Endothelial cell of umbilical vein (primary cell): ENCODE measurements around the gene ZNF316. TPM values are rescaled to one million over a fixed set of nuclear protein-coding genes. Genes with fewer than 3 reads are reported as not detected.

Experiments used
- BruUV-seq: library from RNA; stranded (reverse); fragments of 400-500 nt; replicated peaks from 2 replicates; lab custom pipeline; 2021; lab: Mats Ljungman, UMichigan
- CTCF ChIA-PET: fragments of 300-600, 350-600 bp; sonication (Branson Sonifier 250); formaldehyde crosslinking; loops from one replicate; lab custom pipeline; 2021; ENCODE audit warnings: antibody characterized with exemption, inconsistent platforms; lab: Charles Lee
- POLR2A ChIA-PET: fragments of 300-600, 350-600 bp; sonication (Branson Sonifier 250); formaldehyde crosslinking; loops from one replicate; lab custom pipeline; 2021; ENCODE audit warnings: antibody characterized with exemption, inconsistent platforms; lab: Charles Lee
- DNase-seq: peaks from one replicate; pipeline ENCODE4 v3.0.0-alpha.2; 2011; ENCODE audit warnings: low read depth, low spot score
- FAIRE-seq: peaks from 2 replicates; lab custom pipeline; 2011; peaks lifted over from hg19 to GRCh38; lab: Jason Lieb, UNC
- H2AFZ ChIP-seq: 2 replicates; pipeline ENCODE4 v1.6.0; 2012; ENCODE audit warnings: low read depth, low read length, control low read depth, inconsistent platforms
- H3K27ac ChIP-seq: 2 replicates; pipeline ENCODE4 v1.5.1; 2011; ENCODE audit warnings: low read depth, mild to moderate bottlenecking, control low read depth, low read length, moderate library complexity; ENCODE audit not compliant: insufficient read depth
- H3K27me3 ChIP-seq, 2 experiments: 2 replicates each; pipeline versions ENCODE4 v1.6.0 to v1.6.1; 2011; ENCODE audit warnings: low read length in 2 of 2, mixed read lengths in 1 of 2; ENCODE audit not compliant: control insufficient read depth in 2 of 2, insufficient read depth in 2 of 2
- H3K36me3 ChIP-seq, 2 experiments: 2 replicates in 1 of 2; 3 replicates in 1 of 2; pipeline ENCODE4 v1.5.1; 2011; ENCODE audit warnings: low read length in 2 of 2, mild to moderate bottlenecking in 1 of 2, moderate library complexity in 1 of 2; ENCODE audit not compliant: control insufficient read depth in 2 of 2, insufficient read depth in 2 of 2; ENCODE audit errors: extremely low read depth in 1 of 2
- H3K4me1 ChIP-seq: 3 replicates; pipeline ENCODE4 v1.5.1; 2011; ENCODE audit warnings: mild to moderate bottlenecking, low read length; ENCODE audit not compliant: control insufficient read depth, insufficient read depth; ENCODE audit errors: extremely low read depth
- H3K4me2 ChIP-seq: 2 replicates; pipeline ENCODE4 v1.6.1; 2011; ENCODE audit warnings: low read length, control low read depth, mixed read lengths; ENCODE audit not compliant: insufficient read depth
- H3K4me3 ChIP-seq, 3 experiments: fragments of 200-600 bp in 1 of 3; sonication (generic), shearing (Covaris generic) in 1 of 3; replicated peaks in 1 of 3; 2 replicates each; pipeline ENCODE4 v1.5.1; 2011 to 2016; ENCODE audit warnings: control low read depth in 3 of 3, low read length in 3 of 3, mild to moderate bottlenecking in 2 of 3, inconsistent platforms in 1 of 3, low read depth in 1 of 3, moderate library complexity in 1 of 3; ENCODE audit not compliant: insufficient read depth in 1 of 3
- H3K79me2 ChIP-seq: 2 replicates; pipeline ENCODE4 v1.6.0; 2012; ENCODE audit warnings: low read length, inconsistent platforms; ENCODE audit not compliant: control insufficient read depth, insufficient read depth
- H3K9ac ChIP-seq: replicated peaks from 2 replicates; pipeline ENCODE3; 2011; ENCODE audit warnings: low read length, control low read depth; ENCODE audit not compliant: insufficient read depth; ENCODE audit errors: extremely low read depth
- H3K9me1 ChIP-seq: replicated peaks from 3 replicates; pipeline ENCODE4 v1.6.0; 2011; ENCODE audit warnings: mild to moderate bottlenecking, low read length; ENCODE audit not compliant: control insufficient read depth, insufficient read depth; ENCODE audit errors: extremely low read depth
- H3K9me3 ChIP-seq: replicated peaks from 2 replicates; pipeline ENCODE4 v1.5.1; 2012; ENCODE audit warnings: low read length, inconsistent platforms; ENCODE audit not compliant: control insufficient read depth, insufficient read depth
- H4K20me1 ChIP-seq: replicated peaks from 2 replicates; pipeline ENCODE3; 2011; ENCODE audit warnings: mild to moderate bottlenecking, low read length; ENCODE audit not compliant: control insufficient read depth, insufficient read depth; ENCODE audit errors: extremely low read depth
- EZH2 ChIP-seq: IDR thresholded peaks from 2 replicates; pipeline ENCODE4 v1.6.1; 2012; ENCODE audit warnings: borderline replicate concordance, low read depth, mild to moderate bottlenecking, moderate library complexity, low read length, inconsistent platforms; ENCODE audit not compliant: severe bottlenecking
- FOS ChIP-seq: IDR thresholded peaks from 2 replicates; pipeline ENCODE4 v1.6.1; 2011; ENCODE audit warnings: mild to moderate bottlenecking, low read length, moderate library complexity, borderline replicate concordance; ENCODE audit not compliant: insufficient read depth
- GATA2 ChIP-seq: IDR thresholded peaks from 2 replicates; pipeline ENCODE4 v1.7.0; 2011; ENCODE audit warnings: low read depth, mild to moderate bottlenecking, moderate library complexity, mixed read lengths, low read length; ENCODE audit not compliant: insufficient read length, insufficient read depth
- JUN ChIP-seq: IDR thresholded peaks from 2 replicates; pipeline ENCODE4 v1.6.1; 2011; ENCODE audit warnings: borderline replicate concordance, low read depth; ENCODE audit not compliant: insufficient read length, insufficient read depth
- MAX ChIP-seq: IDR thresholded peaks from 2 replicates; pipeline ENCODE4 v1.6.1; 2011; ENCODE audit not compliant: insufficient read depth, insufficient read length
- MYC ChIP-seq: IDR thresholded peaks from one replicate; pipeline ENCODE4 v1.6.1; 2011; ENCODE audit warnings: mild to moderate bottlenecking, low read depth, low read length
- POLR2A ChIP-seq: IDR thresholded peaks from 2 replicates; pipeline ENCODE4 v1.6.1; 2012; ENCODE audit warnings: low read depth, mild to moderate bottlenecking, control low read depth, low read length
- POLR2AphosphoS5 ChIP-seq: IDR thresholded peaks from 2 replicates; pipeline ENCODE4 v1.6.1; 2012; ENCODE audit warnings: low read depth, mild to moderate bottlenecking, control low read depth, low read length, moderate library complexity; ENCODE audit not compliant: insufficient read depth
- dilution Hi-C: fragments of 300-500 bp; cut with MboI; formaldehyde crosslinking; loops from one replicate; pipeline ENCODE4 v1.15.0; 2019; ENCODE audit warnings: low sequenced_read_pairs; ENCODE audit not compliant: extremely low pct_ligation_motif_present
- intact Hi-C: fragments of 100-400 bp; cut with micrococcal nuclease; formaldehyde crosslinking; loops from one replicate; pipeline ENCODE4 v1.10.0; 2022
- polyA plus RNA-seq, 4 experiments: library from polyadenylated mRNA; depleted of rRNA in 3 of 4; stranded (reverse) in 3 of 4; unstranded in 1 of 4; fragments of >200 nt; gene quantifications; 2 replicates each; pipeline versions ENCODE4 v1.2.1 to v1.2.3, GENCODE V29; 2011 to 2012; ENCODE audit warnings: missing spikeins in 1 of 4
- total RNA-seq: library from RNA; stranded (reverse); gene quantifications from 2 replicates; pipeline ENCODE4 v1.2.3, GENCODE V29; 2021
- TF ChIP-seq, protein P1 (sequence below), 2 donors: IDR thresholded peaks; 1 replicate in 1 of 2; 2 replicates in 1 of 2; pipeline ENCODE4 v1.5.1; 2011; ENCODE audit warnings: low read length in 2 of 2, mild to moderate bottlenecking in 2 of 2, moderate library complexity in 2 of 2, control low read depth in 1 of 2, inconsistent platforms in 1 of 2, low read depth in 1 of 2; ENCODE audit not compliant: insufficient read depth in 1 of 2; ENCODE audit errors: extremely low read depth in 1 of 2

Gene ZNF316
- total and polyA plus RNA-seq, 2 donors (not counting 3 experiments of a cell fraction or from before 2014, with no cell fraction given): 7.7 to 23.8 TPM

DNA sequence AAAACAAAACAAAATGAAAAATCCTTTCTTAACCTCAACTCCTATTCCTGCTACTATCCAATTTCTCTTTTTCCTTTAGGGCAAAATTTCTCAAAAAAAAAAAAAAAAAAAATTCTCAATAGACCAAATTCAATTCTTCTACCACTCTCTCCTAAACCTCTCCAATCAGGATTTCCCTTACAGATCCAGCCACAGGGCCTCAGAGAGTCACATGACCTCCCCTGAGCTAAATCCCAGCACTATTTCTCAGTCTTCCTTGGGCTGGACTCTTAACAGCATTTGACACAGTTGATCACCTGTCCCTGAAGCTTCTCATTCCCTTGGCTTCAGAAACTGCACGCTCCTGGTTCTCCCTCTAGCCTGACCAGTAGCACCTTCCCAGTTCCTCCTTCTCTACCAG lies 64.7 kb downstream of the ZNF316 start:
- BruUV-seq: no TSS peak
- no peak overlapping the region for H3K9ac ChIP-seq
- no peaks in the 10 kb centered on the region for H4K20me1 ChIP-seq
- H3K9me1 ChIP-seq: no peaks in the 10 kb centered on the region
- ChIA-PET CTCF (no interaction called here), POLR2A (no interaction called here)
- dilution Hi-C loops: no loop called here
- H3K36me3 ChIP-seq: peaks cover 29 to 32% of the 10 kb centered on the region in 2 experiments
- FAIRE-seq (no peak), DNase-seq (no peak)
- H3K79me2 ChIP-seq: peaks cover 76% of the 10 kb centered on the region
- TF ChIP-seq GATA2: no peak
- TF ChIP-seq FOS: no peak
- TF ChIP-seq MYC: no peak
- no peak for TF ChIP-seq JUN
- no peak for TF ChIP-seq POLR2AphosphoS5
- no peak for TF ChIP-seq POLR2A
- TF ChIP-seq, protein P1, sequence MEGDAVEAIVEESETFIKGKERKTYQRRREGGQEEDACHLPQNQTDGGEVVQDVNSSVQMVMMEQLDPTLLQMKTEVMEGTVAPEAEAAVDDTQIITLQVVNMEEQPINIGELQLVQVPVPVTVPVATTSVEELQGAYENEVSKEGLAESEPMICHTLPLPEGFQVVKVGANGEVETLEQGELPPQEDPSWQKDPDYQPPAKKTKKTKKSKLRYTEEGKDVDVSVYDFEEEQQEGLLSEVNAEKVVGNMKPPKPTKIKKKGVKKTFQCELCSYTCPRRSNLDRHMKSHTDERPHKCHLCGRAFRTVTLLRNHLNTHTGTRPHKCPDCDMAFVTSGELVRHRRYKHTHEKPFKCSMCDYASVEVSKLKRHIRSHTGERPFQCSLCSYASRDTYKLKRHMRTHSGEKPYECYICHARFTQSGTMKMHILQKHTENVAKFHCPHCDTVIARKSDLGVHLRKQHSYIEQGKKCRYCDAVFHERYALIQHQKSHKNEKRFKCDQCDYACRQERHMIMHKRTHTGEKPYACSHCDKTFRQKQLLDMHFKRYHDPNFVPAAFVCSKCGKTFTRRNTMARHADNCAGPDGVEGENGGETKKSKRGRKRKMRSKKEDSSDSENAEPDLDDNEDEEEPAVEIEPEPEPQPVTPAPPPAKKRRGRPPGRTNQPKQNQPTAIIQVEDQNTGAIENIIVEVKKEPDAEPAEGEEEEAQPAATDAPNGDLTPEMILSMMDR (IDR thresholded peaks at IDR 0.05; ENCODE audit: extremely low read depth in 1 of 2, insufficient read depth in 1 of 2, low read depth in 1 of 2, low read length in 2 of 2): no peak
- TF ChIP-seq EZH2: no peak
- no peak for TF ChIP-seq MAX
- H3K4me3 ChIP-seq: no peak overlapping the region
- H3K27me3 ChIP-seq: no peaks in the 10 kb centered on the region
- no peaks in the 10 kb centered on the region for H3K9me3 ChIP-seq
- no peak overlapping the region for H3K27ac ChIP-seq
- peaks cover 7% of the 10 kb centered on the region for H3K4me1 ChIP-seq
- H3K4me2 ChIP-seq: no peak overlapping the region
- H2AFZ ChIP-seq: no peak overlapping the region
- intact Hi-C loops: no loop called here

Other genes starting within 250 kb of the ZNF316 start
- 26.1 and 28.2 TPM in 2 replicates for gene DAGLB, start 189.4 kb upstream of the ZNF316 start, total RNA-seq
- gene DAGLB, start 189.4 kb upstream of the ZNF316 start, polyA plus RNA-seq: 31.6 and 48.2 TPM in 2 replicates
- gene KDELR2, start 153.2 kb upstream of the ZNF316 start, total RNA-seq: 190 and 196 TPM in 2 replicates
- gene KDELR2, start 153.2 kb upstream of the ZNF316 start, polyA plus RNA-seq: 191 and 199 TPM in 2 replicates
- not detected in 2 replicates for gene GRID2IP, start 85.9 kb upstream of the ZNF316 start, total RNA-seq
- gene GRID2IP, start 85.9 kb upstream of the ZNF316 start, polyA plus RNA-seq: 0.02 TPM in 1 of 2 replicates, not detected in the other
- gene ZDHHC4, start 59.9 kb upstream of the ZNF316 start, total RNA-seq: 29.9 and 31.3 TPM in 2 replicates
- gene ZDHHC4, start 59.9 kb upstream of the ZNF316 start, polyA plus RNA-seq: 122 and 137 TPM in 2 replicates
- gene INTS15, start 47.3 kb upstream of the ZNF316 start, total RNA-seq: 31.5 and 35.7 TPM in 2 replicates
- gene INTS15, start 47.3 kb upstream of the ZNF316 start, polyA plus RNA-seq: 51.3 and 51.6 TPM in 2 replicates
- 0.21 and 0.58 TPM in 2 replicates for gene ZNF853, start 21.7 kb upstream of the ZNF316 start, total RNA-seq
- 0.47 and 0.49 TPM in 2 replicates for gene ZNF853, start 21.7 kb upstream of the ZNF316 start, polyA plus RNA-seq
- gene ZNF12, start 69.6 kb downstream of the ZNF316 start, total RNA-seq: 13.4 TPM in 2 replicates
- 5.0 and 5.3 TPM in 2 replicates for gene ZNF12, start 69.6 kb downstream of the ZNF316 start, polyA plus RNA-seq
- gene RSPH10B2, start 116.8 kb downstream of the ZNF316 start, total RNA-seq: not detected in 2 replicates
- gene RSPH10B2, start 116.8 kb downstream of the ZNF316 start, polyA plus RNA-seq: not detected in 2 replicates
- gene CCZ1B, start 189.0 kb downstream of the ZNF316 start, total RNA-seq: 77.1 and 79.7 TPM in 2 replicates
- 13.0 and 16.3 TPM in 2 replicates for gene CCZ1B, start 189.0 kb downstream of the ZNF316 start, polyA plus RNA-seq